HepG2 (cell line): ENCODE measurements around the gene HIPK2. TPM values are rescaled to one million over a fixed set of nuclear protein-coding genes. Genes with fewer than 3 reads are reported as not detected.
A peak's percentile ranks its signal among the peaks of the same experiment; 100 is the strongest.

ENCODE experiments used
- ATF7 ChIP-seq, 2 experiments: fragments of 450-650 bp in 1 of 2; sonication (generic) in 1 of 2; formaldehyde crosslinking in 1 of 2; IDR thresholded peaks; 2 replicates each; pipeline versions ENCODE4 v1.4.0 to v1.6.1; 2016 to 2020; ENCODE audit warnings: antibody characterized with exemption in 1 of 2, mild to moderate bottlenecking in 1 of 2, missing genetic modification reagents in 1 of 2
- CHD4 ChIP-seq: fragments of 200-600 bp; sonication (generic); IDR thresholded peaks from 2 replicates; pipeline ENCODE4 v1.7.0; 2017; ENCODE audit warnings: mild to moderate bottlenecking, low read length, borderline replicate concordance
- FOXJ3 ChIP-seq: sonication (generic); formaldehyde crosslinking; IDR thresholded peaks from 2 replicates; pipeline ENCODE4 v1.4.0; 2020; ENCODE audit warnings: missing genetic modification reagents, mild to moderate bottlenecking, borderline replicate concordance
- GATA4 ChIP-seq: sonication (generic); IDR thresholded peaks from 2 replicates; pipeline ENCODE4 v1.6.1; 2016; ENCODE audit warnings: antibody characterized with exemption, low read depth, borderline replicate concordance
- HNF4A ChIP-seq: sonication (generic); formaldehyde crosslinking; IDR thresholded peaks from 2 replicates; pipeline ENCODE4 v1.4.0; 2020; ENCODE audit warnings: missing genetic modification reagents
- HOXD1 ChIP-seq: sonication (generic); formaldehyde crosslinking; IDR thresholded peaks from 2 replicates; pipeline ENCODE4 v1.5.0; 2020; ENCODE audit warnings: missing genetic modification reagents
- IRF2 ChIP-seq: IDR thresholded peaks from 2 replicates; pipeline ENCODE4 v1.6.1; 2018; ENCODE audit warnings: missing genetic modification reagents, missing compliant biosample characterization
- MAX ChIP-seq: IDR thresholded peaks from 2 replicates; pipeline ENCODE4 v1.6.1; 2012; ENCODE audit warnings: inconsistent platforms
- NFIB ChIP-seq: sonication (generic); formaldehyde crosslinking; IDR thresholded peaks from 2 replicates; pipeline ENCODE4 v1.9.0; 2021; ENCODE audit warnings: missing genetic modification reagents, mild to moderate bottlenecking, borderline replicate concordance
- PHF21A ChIP-seq: sonication (generic); formaldehyde crosslinking; IDR thresholded peaks from 2 replicates; pipeline ENCODE4 v1.5.0; 2020; ENCODE audit warnings: mild to moderate bottlenecking, missing genetic modification reagents
- PRDM4 ChIP-seq: sonication (generic); formaldehyde crosslinking; IDR thresholded peaks from 2 replicates; pipeline ENCODE4 v1.9.0; 2021; ENCODE audit warnings: missing genetic modification reagents, borderline replicate concordance
- RORA ChIP-seq: sonication (generic); formaldehyde crosslinking; IDR thresholded peaks from 2 replicates; pipeline ENCODE4 v1.5.0; 2020; ENCODE audit warnings: mild to moderate bottlenecking, missing genetic modification reagents, moderate library complexity
- SNAPC4 ChIP-seq: sonication (generic); formaldehyde crosslinking; IDR thresholded peaks from 2 replicates; pipeline ENCODE4 v1.4.0; 2020; ENCODE audit warnings: mild to moderate bottlenecking, missing genetic modification reagents
- SP5 ChIP-seq: IDR thresholded peaks from 2 replicates; pipeline ENCODE4 v1.6.1; 2016; ENCODE audit warnings: low read depth, borderline replicate concordance
- ZFYVE20 ChIP-seq: sonication (generic); formaldehyde crosslinking; IDR thresholded peaks from 2 replicates; pipeline ENCODE4 v1.8.0; 2023; ENCODE audit warnings: low read depth, mild to moderate bottlenecking, moderate library complexity, missing genetic modification reagents, borderline replicate concordance
- ZMYM2 ChIP-seq: sonication (generic); formaldehyde crosslinking; IDR thresholded peaks from 2 replicates; pipeline ENCODE4 v1.8.0; 2022; ENCODE audit warnings: mild to moderate bottlenecking, missing genetic modification reagents
- ZNF274 ChIP-seq: sonication (generic); formaldehyde crosslinking; IDR thresholded peaks from 2 replicates; pipeline ENCODE4 v1.5.1; 2020; ENCODE audit warnings: mild to moderate bottlenecking, missing genetic modification reagents
- ZNF280D ChIP-seq: sonication (generic); formaldehyde crosslinking; IDR thresholded peaks from 2 replicates; pipeline ENCODE4 v1.5.1; 2020; ENCODE audit warnings: mild to moderate bottlenecking, missing genetic modification reagents
- ZNF44 ChIP-seq: sonication (generic); formaldehyde crosslinking; IDR thresholded peaks from 2 replicates; pipeline ENCODE4 v1.5.1; 2020; ENCODE audit warnings: mild to moderate bottlenecking, missing genetic modification reagents
- ZNF768 ChIP-seq: sonication (generic); formaldehyde crosslinking; IDR thresholded peaks from 2 replicates; pipeline ENCODE4 v1.4.0; 2020; ENCODE audit warnings: missing genetic modification reagents
- ZSCAN22 ChIP-seq: sonication (generic); formaldehyde crosslinking; IDR thresholded peaks from 2 replicates; pipeline ENCODE4 v1.4.0; 2020; ENCODE audit warnings: mild to moderate bottlenecking, missing genetic modification reagents
- polyA plus RNA-seq, 8 experiments: library from polyadenylated mRNA; depleted of rRNA in 3 of 8; stranded (reverse) in 7 of 8; unstranded in 1 of 8; fragments of >200 nt; fragmentation: Illumina TruSeq in 4 of 8; extraction: Trizol in 4 of 8; gene quantifications; 2 replicates each; pipeline versions ENCODE4 v1.2.1 to v1.2.3, GENCODE V29; 2011 to 2016; ENCODE audit warnings: low read depth in 4 of 8, missing spikeins in 1 of 8, mixed read lengths in 1 of 8; ENCODE audit not compliant: insufficient read depth in 1 of 8
- total RNA-seq, 5 experiments: library from RNA; depleted of rRNA; stranded (reverse); fragments of >200 nt; fragmentation: Illumina TruSeq; extraction: Trizol; gene quantifications; 2 replicates each; pipeline ENCODE4 v1.2.3, GENCODE V29; 2016; ENCODE audit warnings: low read depth in 1 of 5

Gene HIPK2
- total and polyA plus RNA-seq, 2 of the 13 experiments (the other 11 are each of a cell fraction or from before 2014, with no cell fraction given) = 14.4 to 20.2 TPM

- TF ChIP-seq PRDM4 (CRISPR knock-in tag) (no peak), ZFYVE20 (no peak), SP5 (no peak), FOXJ3 (CRISPR knock-in tag) (no peak), NFIB (CRISPR knock-in tag) (no peak), ZSCAN22 (no peak), ZNF768 (no peak), ATF7 (IDR thresholded peaks at IDR 0.05) (no peak), ATF7 (CRISPR knock-in tag; IDR thresholded peaks at IDR 0.05) (no peak), HOXD1 (no peak), ZNF274 (CRISPR knock-in tag) (no peak), ZNF280D (CRISPR knock-in tag) (0 out of 2 replicates have a peak, but pooled peaks have one; percentile 29), GATA4 (no peak), MAX (peak; percentile 64; the same call in 1 of the 2 replicates), ZMYM2 (CRISPR knock-in tag) (peak; percentile 48; the same call in 1 of the 2 replicates), CHD4 (no peak), IRF2 (CRISPR knock-in tag) (0 out of 2 replicates have a peak, but pooled peaks have one; percentile 20), ZNF44 (CRISPR knock-in tag) (no peak), HNF4A (CRISPR knock-in tag) (peak; percentile 83), PHF21A (CRISPR knock-in tag) (no peak), RORA (no peak), SNAPC4 (CRISPR knock-in tag) (no peak)
Measured at GRCh38 chr7:139807009-139807408, 29.2 kb upstream of the HIPK2 start (continued).
